Kidney (tissue), 14 donors: ENCODE measurements around the gene GALNT7. TPM values are rescaled to one million over a fixed set of nuclear protein-coding genes. Genes with fewer than 3 reads are reported as not detected.

Experiments
- DNase-seq, 5 donors: peaks; one replicate each; pipeline ENCODE4 v3.0.0-alpha.2; 2013 to 2020
- FAIRE-seq: peaks from 2 replicates; lab custom pipeline; 2012; peaks lifted over from hg19 to GRCh38; lab: Jason Lieb, UNC
- H3K27ac ChIP-seq, 2 donors: one replicate each; pipeline ENCODE4 v1.7.0; 2013; ENCODE audit warnings: low read depth in 2 of 2, low read length in 2 of 2, inconsistent platforms in 1 of 2
- H3K27me3 ChIP-seq: one replicate; pipeline ENCODE4 v1.7.1; 2013; ENCODE audit warnings: low read length, inconsistent platforms; ENCODE audit not compliant: control insufficient read depth, insufficient read depth
- H3K36me3 ChIP-seq, 3 donors: one replicate each; pipeline versions ENCODE4 v1.7.0 to v1.7.1; 2013; ENCODE audit warnings: low read length in 3 of 3, control low read depth in 1 of 3, inconsistent platforms in 1 of 3; ENCODE audit not compliant: insufficient read depth in 3 of 3, control insufficient read depth in 2 of 3
- H3K4me1 ChIP-seq, 3 donors: one replicate each; pipeline versions ENCODE4 v1.7.0 to v1.7.1; 2013; ENCODE audit warnings: low read length in 3 of 3, inconsistent platforms in 1 of 3, low read depth in 1 of 3; ENCODE audit not compliant: control insufficient read depth in 2 of 3, insufficient read depth in 2 of 3
- H3K4me3 ChIP-seq, 3 donors: one replicate each; pipeline versions ENCODE4 v1.7.0 to v1.8.1; 2013; ENCODE audit warnings: low read length in 3 of 3, control low read depth in 1 of 3, inconsistent platforms in 1 of 3
- H3K9ac ChIP-seq, 3 donors: one replicate each; pipeline versions ENCODE4 v1.7.0 to v1.7.1; 2013; ENCODE audit warnings: low read length in 3 of 3, control low read depth in 1 of 3, inconsistent platforms in 1 of 3
- H3K9me3 ChIP-seq, 3 donors: one replicate each; pipeline versions ENCODE4 v1.7.0 to v1.7.1; 2013; ENCODE audit warnings: low read length in 3 of 3, control low read depth in 1 of 3, inconsistent platforms in 1 of 3; ENCODE audit not compliant: control insufficient read depth in 2 of 3, insufficient read depth in 1 of 3
- intact Hi-C: fragments of 100-400 bp; cut with DNase I; formaldehyde crosslinking; loops from one replicate; pipeline ENCODE4 v1.11.1; 2022
- polyA plus RNA-seq: library from polyadenylated mRNA; stranded (reverse); fragments of 350-450 nt; fragmentation: Illumina TruSeq; extraction: RNeasy Lipid Tissue Mini Kit (QIAGEN cat#74804); gene quantifications from one replicate; pipeline ENCODE4 v1.2.3, GENCODE V29; 2014; ENCODE audit warnings: low read depth, low replicate concordance; ENCODE audit not compliant: insufficient read depth
- total RNA-seq: library from RNA; stranded (reverse); fragmentation: NEBNext Ultra II Directional; extraction: Animal tissue kit (Norgen Biotek cat#: 25700); gene quantifications from one replicate; pipeline ENCODE4 v1.2.1, GENCODE V29; 2021
- TF ChIP-seq, protein P1 (sequence below): IDR thresholded peaks from 3 replicates; pipeline ENCODE4 v1.5.1; 2012; ENCODE audit warnings: mild to moderate bottlenecking, moderate library complexity, borderline replicate concordance; ENCODE audit not compliant: insufficient read depth; ENCODE audit errors: extremely low read depth
- donor health status: control.
- donor health status: control.
- donor health status: control.
- donor health status: control.
- donor health status: control.
- donor health status: DM: yes; HTN: yes; CAD: no.
- donor health status: Normal renal cell carcinoma (clear cell type).

GALNT7 gene
- total and polyA plus RNA-seq, 2 donors from 2014 or later = 3.8 to 25.6 TPM

DNA sequence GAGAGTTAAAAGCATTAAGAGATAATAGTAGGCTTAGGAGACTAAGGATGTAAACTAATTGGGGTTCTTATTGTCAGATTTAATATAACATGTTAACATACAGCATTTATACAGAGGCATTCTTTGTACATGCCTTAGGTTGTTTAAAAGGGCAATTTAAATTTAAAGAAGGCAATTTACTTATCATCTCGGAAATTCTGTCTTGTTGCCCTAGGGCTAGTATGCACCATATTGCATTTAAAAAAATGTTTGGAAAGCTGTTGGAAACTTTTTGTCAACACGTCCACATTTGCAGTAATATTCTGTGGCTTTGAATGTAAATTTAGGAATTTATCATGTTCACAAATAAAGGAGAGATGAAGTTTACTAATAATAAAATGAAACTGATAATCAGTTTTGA lies 25.5 kb downstream of the GALNT7 start:
- Histone ChIP-seq H3K9ac (no peak overlapping the region), H3K9me3 (no peaks in the 10 kb centered on the region), H3K36me3 (no peaks in the 10 kb centered on the region), H3K27ac (no peak overlapping the region), H3K4me1 (no peaks in the 10 kb centered on the region), H3K4me3 (no peak overlapping the region), H3K27me3 (no peaks in the 10 kb centered on the region)
- intact Hi-C loops = no loop called here
- DNase-seq = no peak
- no peak for FAIRE-seq
- TF ChIP-seq, protein P1, sequence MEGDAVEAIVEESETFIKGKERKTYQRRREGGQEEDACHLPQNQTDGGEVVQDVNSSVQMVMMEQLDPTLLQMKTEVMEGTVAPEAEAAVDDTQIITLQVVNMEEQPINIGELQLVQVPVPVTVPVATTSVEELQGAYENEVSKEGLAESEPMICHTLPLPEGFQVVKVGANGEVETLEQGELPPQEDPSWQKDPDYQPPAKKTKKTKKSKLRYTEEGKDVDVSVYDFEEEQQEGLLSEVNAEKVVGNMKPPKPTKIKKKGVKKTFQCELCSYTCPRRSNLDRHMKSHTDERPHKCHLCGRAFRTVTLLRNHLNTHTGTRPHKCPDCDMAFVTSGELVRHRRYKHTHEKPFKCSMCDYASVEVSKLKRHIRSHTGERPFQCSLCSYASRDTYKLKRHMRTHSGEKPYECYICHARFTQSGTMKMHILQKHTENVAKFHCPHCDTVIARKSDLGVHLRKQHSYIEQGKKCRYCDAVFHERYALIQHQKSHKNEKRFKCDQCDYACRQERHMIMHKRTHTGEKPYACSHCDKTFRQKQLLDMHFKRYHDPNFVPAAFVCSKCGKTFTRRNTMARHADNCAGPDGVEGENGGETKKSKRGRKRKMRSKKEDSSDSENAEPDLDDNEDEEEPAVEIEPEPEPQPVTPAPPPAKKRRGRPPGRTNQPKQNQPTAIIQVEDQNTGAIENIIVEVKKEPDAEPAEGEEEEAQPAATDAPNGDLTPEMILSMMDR = no peak

DNA sequence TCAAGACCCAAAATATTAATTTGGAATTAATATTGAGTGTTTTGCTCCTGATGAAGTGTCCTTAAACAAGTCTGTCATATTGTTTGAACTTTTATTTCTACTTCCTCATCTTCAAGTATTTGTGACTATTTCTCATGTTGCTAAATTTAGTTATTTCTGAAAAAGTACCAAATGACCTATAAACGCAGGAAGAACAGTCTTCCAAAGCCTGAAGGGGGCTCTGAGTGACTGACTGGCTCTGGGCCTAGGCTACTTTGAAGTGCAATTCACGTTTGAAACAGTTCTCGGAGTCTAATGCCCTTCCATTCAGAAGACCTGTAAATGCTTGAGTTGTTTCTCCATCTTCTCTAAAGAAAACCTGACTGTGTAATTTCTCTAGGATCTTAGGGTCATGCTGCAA lies 26.5 kb downstream of the GALNT7 start:
- Histone ChIP-seq H3K27ac (no peak overlapping the region), H3K9ac (no peak overlapping the region), H3K27me3 (no peaks in the 10 kb centered on the region), H3K9me3 (no peaks in the 10 kb centered on the region), H3K4me3 (no peak overlapping the region), H3K4me1 (no peaks in the 10 kb centered on the region), H3K36me3 (no peaks in the 10 kb centered on the region)
- DNase-seq (no peak), FAIRE-seq (no peak)
- intact Hi-C loops = no loop called here
- TF ChIP-seq, protein P1 = no peak

DNA sequence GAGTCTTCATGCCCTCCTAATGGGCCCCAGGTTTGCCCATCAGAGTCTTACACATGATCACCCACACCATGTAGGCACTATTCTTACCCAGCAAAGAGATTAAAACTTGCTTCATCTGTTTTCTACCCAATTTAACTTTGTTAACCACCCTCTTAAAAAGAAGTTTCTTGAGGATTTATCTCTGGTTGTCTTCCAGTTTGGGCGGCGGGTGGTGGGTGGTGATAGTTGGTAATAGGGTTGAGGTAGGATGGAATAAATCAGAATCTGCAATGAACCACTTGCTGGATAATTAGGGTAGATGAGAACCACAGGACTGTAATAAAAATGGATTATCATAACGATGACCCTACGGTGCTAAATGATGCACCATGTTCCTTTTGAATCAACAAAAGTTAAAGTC lies 30.9 kb downstream of the GALNT7 start:
- no peak for FAIRE-seq

More for the DNA sequence above, 30.9 kb downstream of the GALNT7 start:
- no peak overlapping the region for H3K9ac ChIP-seq
- no peak overlapping the region for H3K27ac ChIP-seq
- no peaks in the 10 kb centered on the region for H3K27me3 ChIP-seq
- no peaks in the 10 kb centered on the region for H3K36me3 ChIP-seq
- TF ChIP-seq, protein P1 = no peak
- no peaks in the 10 kb centered on the region for H3K4me1 ChIP-seq
- intact Hi-C loops = no loop called here
- no peak for DNase-seq
- H3K4me3 ChIP-seq = no peak overlapping the region
- peaks cover 0 to 4% (median 0%) of the 10 kb centered on the region in 3 donors for H3K9me3 ChIP-seq
